NCI-H2227 (cell line): ENCODE data around the gene PHACTR2.
"Not testable (repeated sequence)": the region's sequence is repeated elsewhere in the genome, so short reads cannot be mapped to it uniquely, and the experiment has no call there.

Source experiments
- DNase-seq: peaks from one replicate; lab custom pipeline; 2025; ENCODE audit not compliant: unreplicated experiment; lab: John Stamatoyannopoulos, UW

PHACTR2 gene

DNA sequence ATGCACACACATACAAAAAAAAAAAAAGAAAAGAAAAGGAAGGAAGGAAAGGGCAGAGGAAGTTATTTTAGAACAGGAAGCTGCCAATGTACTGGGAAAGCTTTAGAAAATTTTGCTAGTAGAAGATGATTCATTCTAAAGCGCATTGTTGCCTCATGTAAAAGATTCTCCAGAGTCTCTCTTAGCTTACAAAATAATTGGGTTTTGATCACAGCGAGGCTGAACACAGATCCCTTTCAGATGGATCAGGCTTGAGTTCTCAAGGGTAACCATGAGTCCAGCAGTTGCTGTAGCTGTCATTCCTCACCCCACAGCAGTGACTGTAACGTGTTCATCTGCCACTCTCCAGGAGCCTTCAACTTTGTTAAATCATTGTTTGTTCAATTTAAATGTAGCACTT lies 81.9 kb downstream of the PHACTR2 start:
- no peak for DNase-seq

DNA sequence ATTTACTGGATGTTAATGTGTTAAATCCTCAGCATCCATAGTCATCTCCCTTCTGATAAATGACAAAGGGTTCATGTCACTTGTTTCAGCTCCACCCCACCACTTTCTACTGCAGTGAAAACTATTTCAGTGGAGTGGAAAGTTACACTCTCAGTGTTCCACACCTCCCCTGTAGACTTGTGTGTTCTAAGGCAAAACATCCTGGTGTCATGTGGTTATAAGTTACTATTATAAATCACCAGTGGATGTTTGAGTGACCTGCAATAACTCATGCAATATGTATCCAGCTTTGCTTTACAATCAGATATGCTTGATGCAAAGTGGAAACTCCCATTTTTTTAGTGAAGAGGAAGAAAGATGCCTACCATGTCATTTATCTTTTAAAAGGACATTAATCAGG lies 83.3 kb downstream of the PHACTR2 start:
- no peak for DNase-seq

DNA sequence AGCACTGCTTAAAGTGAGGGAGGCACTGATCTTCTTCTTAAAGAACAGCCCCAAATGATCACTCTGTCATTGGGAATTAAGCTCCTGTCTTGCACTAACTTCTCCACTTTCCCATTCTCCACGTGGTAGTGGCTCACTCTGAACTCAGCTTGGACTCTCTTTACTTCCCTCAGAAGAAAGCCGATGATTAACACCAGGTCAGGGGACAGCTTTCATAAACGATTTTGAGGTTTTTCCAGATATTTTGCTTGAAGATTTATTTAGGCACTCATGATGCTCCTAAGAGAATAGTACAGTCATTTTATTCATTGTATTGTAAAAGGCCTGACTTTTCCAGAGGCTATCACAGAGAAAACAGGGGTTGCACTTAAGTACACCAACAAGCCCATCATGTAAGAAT lies 84.4 kb downstream of the PHACTR2 start:
- DNase-seq, result no peak

DNA sequence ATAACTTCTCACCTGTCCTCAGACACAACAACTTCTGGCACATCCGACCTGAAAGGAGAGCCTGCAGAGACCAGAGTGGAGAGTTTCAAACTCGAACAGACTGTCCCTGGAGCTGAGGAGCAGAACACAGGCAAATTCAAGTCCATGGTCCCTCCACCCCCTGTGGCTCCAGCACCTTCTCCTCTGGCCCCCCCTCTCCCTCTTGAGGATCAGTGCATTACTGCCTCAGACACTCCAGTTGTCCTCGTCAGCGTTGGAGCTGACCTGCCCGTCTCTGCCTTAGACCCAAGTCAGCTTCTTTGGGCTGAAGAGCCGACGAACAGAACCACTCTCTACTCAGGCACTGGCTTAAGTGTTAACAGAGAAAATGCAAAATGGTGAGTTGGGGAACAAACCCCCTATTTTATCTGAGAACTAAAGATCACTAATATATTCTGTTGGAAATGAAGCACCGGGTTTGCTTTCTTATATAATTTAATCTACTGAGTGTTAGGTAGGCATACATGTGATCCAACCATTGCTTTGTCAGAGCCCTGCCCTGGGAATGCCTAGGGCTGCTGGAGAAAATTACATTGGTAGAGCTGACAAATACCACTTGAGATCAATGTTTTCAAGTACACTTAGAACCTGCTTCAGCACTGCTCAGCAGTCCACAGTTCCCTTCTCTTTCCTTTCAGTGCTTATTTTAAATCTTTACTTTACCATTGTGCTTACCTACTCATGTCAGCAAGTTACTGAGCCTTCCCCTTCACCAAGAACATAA lies 87.8 kb downstream of the PHACTR2 start:
- DNase-seq, result no peak

DNA sequence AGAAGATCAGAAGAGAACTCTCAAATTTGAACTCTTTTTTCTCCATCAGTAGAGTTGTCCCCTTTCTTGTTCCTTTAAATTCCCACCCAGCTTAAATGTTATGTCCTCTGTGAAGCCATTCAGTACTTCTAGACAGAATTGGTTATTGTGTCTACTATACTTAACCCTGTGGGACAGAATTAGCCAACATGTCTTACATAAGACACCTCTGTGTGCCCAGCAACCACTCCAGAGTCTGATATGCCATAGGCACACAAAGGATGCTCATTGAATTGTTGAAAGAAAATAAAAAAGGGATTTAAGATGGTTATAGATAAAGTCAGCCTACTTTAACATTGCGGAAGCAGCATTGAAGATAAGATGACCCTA lies 88.4 kb downstream of the PHACTR2 start:
- no peak for DNase-seq

DNA sequence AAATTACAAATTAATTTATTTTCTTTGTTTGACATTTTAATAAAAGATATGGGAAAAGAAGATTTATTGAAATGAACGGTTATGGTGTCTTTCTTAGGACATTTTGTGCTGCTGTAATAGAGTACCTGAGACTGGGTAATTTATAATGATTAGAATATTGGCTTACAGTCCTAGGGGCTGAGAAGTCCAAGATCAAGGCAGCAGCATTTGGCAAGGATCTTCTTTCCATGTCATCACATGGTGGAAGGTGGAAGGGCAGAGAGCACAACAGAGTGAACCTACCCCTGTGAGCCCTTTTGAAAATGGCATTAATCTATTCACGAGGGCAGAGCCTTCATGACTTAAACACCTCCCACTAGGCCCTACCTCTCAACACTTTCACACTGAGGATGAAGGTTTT lies 89.7 kb downstream of the PHACTR2 start:
- DNase-seq, result no peak

DNA sequence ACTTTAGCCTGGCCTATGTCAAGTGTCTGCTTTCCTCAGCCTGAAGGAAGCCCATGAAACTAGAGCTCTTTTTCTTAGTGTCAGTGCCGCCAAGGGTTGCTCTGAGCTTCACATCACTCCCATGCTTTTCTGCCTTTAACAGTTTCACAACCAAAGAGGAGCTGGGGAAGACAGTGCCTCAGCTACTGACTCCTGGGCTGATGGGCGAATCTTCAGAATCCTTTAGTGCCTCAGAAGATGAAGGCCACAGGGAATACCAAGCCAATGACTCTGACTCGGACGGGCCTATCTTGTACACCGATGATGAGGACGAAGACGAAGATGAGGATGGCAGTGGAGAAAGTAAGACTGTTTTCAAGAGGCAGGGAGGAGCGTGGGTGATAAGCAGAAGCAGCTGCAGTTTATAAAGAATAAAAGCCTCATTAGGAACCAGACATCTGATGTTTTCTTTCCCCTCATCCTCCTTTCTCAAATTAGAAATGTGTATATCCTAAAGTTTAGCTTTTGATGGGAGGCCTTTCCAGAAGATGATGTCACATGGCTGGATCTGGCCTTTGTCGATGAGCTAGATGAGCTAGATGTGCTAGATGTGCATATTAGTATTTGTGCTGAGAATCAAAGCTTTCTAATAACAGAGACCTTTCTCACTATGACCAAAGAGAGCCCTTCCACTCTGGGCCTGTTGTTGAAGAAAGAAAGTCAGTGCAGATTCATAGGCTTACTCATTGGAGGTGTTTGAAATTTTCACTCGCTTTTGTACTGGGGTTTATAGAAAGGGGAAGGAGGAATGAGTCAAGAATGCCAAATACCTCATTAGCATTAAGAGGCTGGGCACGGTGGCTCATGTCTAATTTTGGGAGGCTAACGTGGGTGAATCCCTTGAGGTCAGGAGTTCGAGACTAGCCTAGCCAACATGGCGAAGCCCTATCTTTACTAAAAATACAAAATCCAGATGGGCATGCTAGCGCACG lies 94.6 kb downstream of the PHACTR2 start:
- DNase-seq, result no peak

DNA sequence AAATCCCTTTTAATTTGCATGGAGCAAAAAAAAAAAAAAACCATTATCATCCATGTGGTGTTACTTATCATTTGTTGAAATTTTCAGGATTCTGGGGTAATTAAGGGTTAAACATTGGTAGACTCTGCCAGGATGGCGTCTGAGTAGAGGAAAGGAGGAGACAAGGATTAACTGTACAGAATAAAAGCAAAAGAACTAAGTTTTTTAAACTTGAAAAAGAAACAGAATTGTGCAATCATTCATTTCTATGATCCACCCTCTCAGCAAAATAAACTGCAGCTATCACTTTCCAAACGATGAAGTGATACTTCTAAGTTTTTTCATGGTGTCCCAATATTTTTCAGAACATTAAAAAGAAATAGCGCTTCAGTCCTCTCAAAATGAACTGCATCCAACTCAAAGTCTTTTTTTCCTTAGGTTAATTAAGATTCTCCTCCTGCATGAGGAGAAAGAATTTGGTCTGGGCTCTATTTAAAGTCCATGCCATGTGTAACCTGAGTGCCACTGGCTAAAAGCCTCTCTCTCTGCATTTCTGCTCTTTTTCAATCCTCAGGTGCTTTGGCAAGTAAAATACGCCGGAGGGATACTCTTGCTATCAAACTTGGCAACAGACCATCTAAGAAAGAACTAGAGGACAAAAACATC lies 95.9 kb downstream of the PHACTR2 start:
- no peak for DNase-seq

DNA sequence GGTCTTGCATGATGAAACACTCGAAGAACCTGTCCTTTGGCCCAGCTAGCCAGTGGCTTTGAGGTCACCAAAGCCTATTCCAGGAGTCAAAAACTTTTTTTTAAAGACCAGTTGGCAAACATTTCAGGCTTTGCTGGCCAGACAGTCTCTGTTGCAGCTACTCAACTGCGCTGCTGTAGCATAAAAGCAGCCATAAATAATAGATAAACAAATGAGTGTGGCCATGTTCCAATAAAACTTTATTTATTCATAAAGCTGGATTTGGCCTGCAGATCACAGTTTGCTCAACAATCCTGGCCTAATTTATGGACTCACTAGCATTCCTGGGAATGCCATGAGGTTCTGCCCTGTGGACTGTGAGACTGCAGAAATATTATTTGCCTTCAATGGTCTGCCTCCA lies 96.6 kb downstream of the PHACTR2 start:
- DNase-seq, result no peak

DNA sequence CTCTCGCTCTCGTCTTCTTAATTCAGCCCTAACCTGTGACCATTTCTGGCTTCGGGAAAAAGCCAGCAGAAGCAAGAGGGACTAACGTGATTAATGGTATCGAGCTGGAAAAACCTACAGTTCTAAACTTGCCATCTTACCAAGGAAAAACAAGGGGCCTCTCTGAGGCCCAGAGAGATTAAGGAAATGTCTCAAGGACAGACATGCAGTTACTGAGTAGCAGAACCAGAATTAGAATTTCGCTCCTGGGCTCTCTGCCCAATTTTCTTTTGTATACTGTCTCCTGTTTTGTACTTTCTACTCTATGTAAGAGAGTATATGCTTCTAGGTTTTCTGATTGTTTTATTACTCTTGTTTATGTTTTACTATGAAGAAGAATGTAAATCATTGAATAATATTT lies 97.6 kb downstream of the PHACTR2 start:
- no peak for DNase-seq

DNA sequence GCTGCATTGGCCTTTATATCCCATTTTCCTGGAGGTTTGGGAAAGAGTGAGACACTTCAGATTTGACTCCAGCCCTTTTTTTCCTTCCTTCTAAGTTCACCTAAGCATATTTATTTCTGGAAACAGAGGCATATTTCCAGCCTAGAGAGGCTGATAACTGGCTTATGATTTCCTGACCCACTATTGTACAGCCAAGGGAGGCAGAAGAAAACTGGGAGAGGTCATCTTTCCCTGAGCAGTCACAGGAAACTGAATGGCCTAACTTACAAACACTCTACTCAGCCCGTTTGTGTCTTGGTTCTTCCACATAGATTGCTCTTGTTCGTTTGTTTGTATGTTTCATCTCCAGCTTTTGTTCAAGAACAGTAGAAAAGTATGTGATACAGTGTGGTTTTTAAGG lies 101.2 kb downstream of the PHACTR2 start:
- DNase-seq, result no peak

DNA sequence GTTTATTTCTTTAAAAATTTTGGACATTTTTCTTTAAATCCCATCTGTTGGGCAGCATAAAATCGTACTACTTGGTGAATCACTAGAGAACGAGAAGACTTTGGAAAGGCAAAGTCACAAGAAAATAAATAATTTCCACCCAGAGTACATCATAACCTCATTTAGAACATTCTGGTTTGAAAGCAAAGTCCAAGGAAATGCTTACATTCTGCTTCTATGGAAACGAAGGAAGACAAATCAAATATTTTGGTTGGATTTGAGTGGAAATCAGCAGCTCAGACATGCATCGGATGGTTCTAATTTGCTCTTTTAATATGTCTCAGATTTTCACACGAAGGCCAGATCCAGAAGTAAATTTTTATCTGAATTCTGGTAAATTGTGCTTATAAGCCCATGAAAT lies 104.7 kb downstream of the PHACTR2 start:
- no peak for DNase-seq

DNA sequence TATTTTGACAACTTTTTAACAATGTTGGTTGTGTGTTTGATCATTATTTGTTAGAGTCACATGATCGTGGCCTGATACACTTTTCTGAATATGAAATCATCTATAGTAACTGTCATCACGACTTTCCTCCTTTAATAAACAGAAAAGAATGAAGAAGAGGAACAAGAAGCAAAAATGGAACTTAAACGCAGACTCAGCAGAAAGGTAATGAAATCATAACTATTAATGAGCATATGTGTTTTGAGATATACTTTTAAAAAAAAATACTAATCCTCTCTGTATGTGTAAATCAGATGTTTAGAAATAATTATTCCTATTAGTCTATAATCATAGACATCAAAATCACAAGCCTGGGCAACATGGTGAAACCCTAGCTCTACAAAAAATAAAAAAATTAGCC lies 105.3 kb downstream of the PHACTR2 start:
- DNase-seq, result no peak

DNA sequence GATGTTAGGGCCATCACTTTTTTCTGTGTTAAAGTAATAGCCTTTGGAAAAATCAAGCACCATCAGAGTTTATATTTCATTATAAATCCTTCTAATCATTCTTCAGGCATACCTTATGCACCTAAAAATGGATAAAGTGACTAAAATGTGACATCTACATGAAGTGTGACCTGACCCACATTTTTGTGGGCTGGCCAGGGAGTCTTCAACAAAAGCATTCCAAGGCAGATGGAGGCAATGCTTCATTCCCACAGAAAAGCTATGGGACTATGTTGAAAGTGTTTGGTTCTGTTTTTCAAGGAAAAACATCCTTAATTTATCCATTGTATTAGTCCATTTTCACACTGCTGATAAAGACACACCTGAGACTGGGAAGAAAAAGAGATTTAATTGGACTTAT lies 106.6 kb downstream of the PHACTR2 start:
- DNase-seq, result no peak

DNA sequence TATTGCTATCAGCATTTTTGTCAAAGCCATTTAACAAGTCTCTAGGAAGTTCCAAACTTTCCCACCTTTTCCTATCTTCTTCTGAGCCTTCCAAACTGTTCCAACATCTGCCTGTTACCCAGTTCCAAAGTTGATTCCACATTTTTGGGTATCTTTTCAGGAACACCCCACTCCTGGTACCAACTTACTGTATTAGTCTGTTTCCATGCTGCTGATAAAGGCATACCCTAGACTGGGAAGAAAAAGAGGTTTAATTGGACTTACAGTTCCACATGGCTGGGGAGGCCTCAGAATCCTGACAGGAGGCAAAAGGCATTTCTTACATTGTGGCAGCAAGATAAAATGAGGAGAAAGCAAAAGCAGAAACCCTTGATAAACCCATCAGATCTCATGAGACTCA lies 108.6 kb downstream of the PHACTR2 start:
- not testable (repeated sequence) for DNase-seq

DNA sequence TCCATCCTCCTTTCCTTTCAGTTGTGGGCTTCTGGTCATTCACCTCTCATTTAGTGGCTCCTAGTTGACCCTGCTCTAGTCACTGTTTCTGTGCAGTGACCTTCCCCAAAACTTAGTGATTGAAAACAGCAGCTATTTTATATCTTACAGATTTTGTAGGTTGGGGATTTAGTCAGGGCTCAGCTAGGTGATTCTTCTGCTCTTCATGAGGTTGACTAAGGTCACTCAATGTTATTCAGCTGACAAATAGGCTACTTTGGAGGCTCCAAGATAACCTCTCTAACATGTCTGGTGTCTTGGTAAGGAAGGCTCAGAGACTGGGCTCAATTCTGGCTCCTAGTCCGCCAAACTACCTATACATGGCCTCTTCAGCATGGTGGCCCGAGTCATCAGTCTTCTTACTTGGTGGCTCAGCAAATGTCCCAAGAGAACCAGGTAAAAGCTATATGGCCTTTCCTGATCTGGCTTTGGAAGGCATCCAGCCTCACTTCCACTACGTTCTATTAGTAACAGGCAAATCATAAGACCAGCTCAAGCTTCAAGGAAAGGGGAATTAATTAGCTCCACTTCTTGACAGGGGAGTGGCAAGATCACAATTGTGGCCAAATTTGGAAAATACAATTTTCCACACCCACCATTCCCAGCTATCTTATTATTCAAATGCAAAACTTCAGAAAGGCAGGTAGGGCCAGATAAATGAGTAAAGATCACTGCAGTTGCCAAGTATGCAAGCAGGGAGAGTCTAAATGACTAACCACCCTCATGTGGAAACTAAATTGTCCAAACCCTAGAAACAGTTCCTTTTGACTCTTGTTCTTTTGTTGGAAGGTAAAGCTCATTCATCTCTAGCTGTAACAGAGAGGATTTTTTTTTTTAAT lies 114.9 kb downstream of the PHACTR2 start:
- DNase-seq, result no peak

DNA sequence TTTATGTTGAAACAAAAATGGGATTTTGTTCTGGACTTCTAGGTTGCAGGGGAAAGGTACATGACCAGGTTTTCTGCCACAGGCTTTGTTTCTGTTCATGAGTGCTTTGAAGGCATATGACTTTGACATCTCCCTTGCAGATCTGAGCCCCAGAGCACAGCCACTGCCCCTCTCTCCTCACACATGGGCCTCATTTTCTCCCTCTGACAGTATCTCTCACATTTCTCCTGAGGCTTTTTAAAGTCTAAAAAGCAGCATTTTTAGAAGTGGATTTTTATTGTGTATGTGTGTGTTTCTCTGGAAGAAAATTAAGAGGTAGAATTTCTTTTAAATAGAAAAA lies 115.5 kb downstream of the PHACTR2 start:
- DNase-seq, result no peak

DNA sequence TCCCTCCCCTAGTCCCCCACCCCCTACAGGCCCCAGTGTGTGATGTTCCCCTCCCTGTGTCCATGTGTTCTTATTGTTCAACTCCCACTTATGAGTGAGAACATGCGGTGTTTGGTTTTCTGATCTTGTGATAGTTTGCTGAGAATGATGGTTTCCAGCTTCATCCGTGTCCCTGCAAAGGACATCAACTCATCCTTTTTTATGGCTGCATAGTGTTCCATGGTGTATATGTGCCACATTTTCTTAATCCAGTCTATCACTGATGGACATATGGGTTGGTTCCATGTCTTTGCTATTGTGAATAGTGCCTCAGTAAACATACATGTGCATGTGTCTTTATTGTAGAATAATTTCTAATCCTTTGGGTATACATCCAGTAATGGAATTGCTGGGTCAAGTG lies 118.8 kb downstream of the PHACTR2 start:
- not testable (repeated sequence) for DNase-seq

DNA sequence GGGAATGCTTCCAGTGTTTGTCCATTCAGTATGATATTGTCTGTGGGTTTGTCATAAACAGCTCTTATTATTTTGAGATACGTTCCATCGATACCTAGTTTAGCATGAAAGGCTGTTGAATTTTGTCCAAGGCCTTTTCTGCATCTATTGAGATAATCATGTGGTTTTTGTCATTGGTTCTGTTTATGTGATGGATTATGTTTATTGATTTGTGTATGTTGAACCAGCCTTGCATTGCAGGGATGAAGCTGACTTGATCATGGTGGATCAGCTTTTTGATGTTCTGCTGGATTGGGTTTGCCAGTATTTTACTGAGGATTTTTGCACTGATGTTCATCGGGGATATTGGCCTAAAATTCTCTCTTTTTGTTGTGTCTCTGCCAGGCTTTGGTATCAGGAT lies 120.7 kb downstream of the PHACTR2 start:
- not testable (repeated sequence) for DNase-seq

DNA sequence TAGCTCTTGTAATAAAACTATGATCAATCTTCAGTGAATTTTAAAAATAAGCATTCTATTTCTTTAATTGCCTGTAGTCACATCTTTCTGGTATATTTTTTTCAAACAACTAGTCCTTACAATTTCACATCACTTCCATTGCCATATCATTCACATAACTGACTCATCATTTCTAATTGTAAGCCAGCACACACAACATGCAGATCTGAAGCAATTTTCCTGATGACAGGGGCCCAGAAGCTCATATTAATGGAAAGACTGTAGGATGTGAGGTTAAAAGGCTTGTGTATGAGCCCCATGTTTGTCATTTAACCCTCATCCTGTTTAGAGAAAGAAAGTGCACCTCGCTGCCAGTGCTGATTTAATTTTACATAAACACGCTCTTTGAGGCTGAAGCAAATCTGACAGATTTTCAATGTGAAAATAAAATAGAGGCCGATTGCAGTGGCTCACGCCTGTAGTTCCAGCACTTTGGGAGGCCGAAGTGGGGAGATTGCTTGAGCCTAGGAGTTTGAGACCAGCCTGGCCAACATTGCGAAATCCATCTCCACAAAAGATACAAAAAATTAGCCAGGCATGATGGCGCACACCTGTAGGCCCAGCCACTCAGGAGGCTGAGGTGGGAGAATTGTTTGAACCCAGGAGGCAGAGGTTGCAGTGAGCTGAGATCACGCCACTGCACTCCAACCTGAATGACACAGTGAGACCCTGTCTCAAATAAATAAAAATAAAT lies 125.2 kb downstream of the PHACTR2 start:
- no peak for DNase-seq
